HEK293 (cell line): Measurements from ENCODE around the gene LHX2.

Experiments used
- CTCF ChIP-seq: fragments of 450-650 bp; formaldehyde crosslinking; IDR thresholded peaks from 2 replicates; pipeline ENCODE4 v1.5.1; 2016; ENCODE audit warnings: missing biosample characterization, missing genetic modification characterization
- MZF1 ChIP-seq: fragments of 450-650 bp; formaldehyde crosslinking; IDR thresholded peaks from 2 replicates; pipeline ENCODE4 v1.5.1; 2017; ENCODE audit warnings: missing biosample characterization, missing genetic modification characterization, borderline replicate concordance
- SP2 ChIP-seq: fragments of 450-650 bp; formaldehyde crosslinking; IDR thresholded peaks from 2 replicates; pipeline ENCODE4 v1.5.1; 2016; ENCODE audit warnings: missing biosample characterization, missing genetic modification characterization
- ZNF114 ChIP-seq: fragments of 450-650 bp; formaldehyde crosslinking; IDR thresholded peaks from 2 replicates; pipeline ENCODE4 v1.5.0; 2017; ENCODE audit warnings: missing biosample characterization, missing genetic modification characterization
- ZNF121 ChIP-seq: fragments of 450-650 bp; formaldehyde crosslinking; IDR thresholded peaks from 2 replicates; pipeline ENCODE4 v1.5.1; 2016; ENCODE audit warnings: missing biosample characterization, missing genetic modification characterization
- ZNF174 ChIP-seq: fragments of 450-650 bp; formaldehyde crosslinking; IDR thresholded peaks from 2 replicates; pipeline ENCODE4 v1.5.0; 2017; ENCODE audit warnings: missing biosample characterization, mild to moderate bottlenecking, missing genetic modification characterization
- ZNF214 ChIP-seq: fragments of 450-650 bp; formaldehyde crosslinking; IDR thresholded peaks from 2 replicates; pipeline ENCODE4 v1.5.1; 2017; ENCODE audit warnings: missing biosample characterization, mild to moderate bottlenecking, missing genetic modification characterization, borderline replicate concordance
- ZNF610 ChIP-seq: fragments of 450-650 bp; formaldehyde crosslinking; IDR thresholded peaks from 2 replicates; pipeline ENCODE4 v1.5.1; 2016; ENCODE audit warnings: missing biosample characterization, missing genetic modification characterization, borderline replicate concordance
- TF ChIP-seq, protein P1 (sequence below): fragments of 450-650 bp; formaldehyde crosslinking; IDR thresholded peaks from 2 replicates; pipeline ENCODE4 v1.5.1; 2016; ENCODE audit warnings: missing biosample characterization, missing genetic modification characterization

DNA sequence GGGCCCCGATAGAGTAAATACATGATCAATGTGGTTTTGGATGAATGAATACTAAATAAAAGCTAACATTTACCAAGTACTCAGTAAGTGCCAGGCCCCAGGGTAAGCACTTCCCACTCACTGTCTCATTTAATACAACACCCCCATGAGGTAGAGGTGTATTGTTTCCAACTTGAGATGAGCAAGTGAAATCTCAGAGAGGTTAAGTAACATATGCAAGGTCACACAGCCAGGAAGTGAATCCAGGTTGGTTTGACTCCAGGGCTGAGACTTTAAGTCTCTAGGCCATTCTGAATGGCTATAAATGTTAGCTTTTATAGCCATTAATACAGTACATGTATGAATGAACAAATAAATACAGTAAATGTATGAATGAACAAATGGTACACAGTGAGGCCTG is 39.4 kb downstream of the LHX2 start:
- no peak for TF ChIP-seq ZNF610 (tag by site-specific recombination)
- TF ChIP-seq CTCF: no peak
- TF ChIP-seq, protein P1, sequence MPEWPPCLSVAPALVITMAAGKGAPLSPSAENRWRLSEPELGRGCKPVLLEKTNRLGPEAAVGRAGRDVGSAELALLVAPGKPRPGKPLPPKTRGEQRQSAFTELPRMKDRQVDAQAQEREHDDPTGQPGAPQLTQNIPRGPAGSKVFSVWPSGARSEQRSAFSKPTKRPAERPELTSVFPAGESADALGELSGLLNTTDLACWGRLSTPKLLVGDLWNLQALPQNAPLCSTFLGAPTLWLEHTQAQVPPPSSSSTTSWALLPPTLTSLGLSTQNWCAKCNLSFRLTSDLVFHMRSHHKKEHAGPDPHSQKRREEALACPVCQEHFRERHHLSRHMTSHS: no peak
- no peak for TF ChIP-seq SP2
- TF ChIP-seq ZNF121: no peak
- no peak for TF ChIP-seq ZNF114 (tag by site-specific recombination)
- no peak for TF ChIP-seq ZNF214 (tag by site-specific recombination)
- no peak for TF ChIP-seq ZNF174 (tag by site-specific recombination)
- TF ChIP-seq MZF1: no peak
